Measurements from ENCODE around the gene ROR2.
A peak's percentile ranks its signal among the peaks of the same experiment; 100 is the strongest.

Gene ROR2

DNA sequence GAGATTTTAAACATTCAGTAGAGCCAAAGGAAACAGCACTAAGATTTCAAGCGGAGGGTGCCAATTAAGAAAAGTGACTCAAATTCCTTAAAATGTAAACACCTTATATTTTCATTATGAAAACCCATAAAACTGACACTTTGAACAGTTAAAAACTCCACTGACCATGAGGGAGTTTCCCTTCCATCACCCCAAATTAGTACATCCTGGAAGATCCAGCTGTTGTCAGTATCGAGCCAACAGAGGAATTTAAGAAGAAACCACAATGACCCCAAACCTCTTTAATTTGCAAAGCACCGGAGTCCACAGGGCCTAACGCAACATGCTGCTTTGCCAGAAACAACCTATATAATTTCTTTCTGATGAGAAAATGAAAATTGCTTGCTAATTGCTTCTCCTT is 41.3 kb downstream of the ROR2 start:
- DNase-seq (ENCODE audit: low read depth): no peak
- TF ChIP-seq, protein P1, sequence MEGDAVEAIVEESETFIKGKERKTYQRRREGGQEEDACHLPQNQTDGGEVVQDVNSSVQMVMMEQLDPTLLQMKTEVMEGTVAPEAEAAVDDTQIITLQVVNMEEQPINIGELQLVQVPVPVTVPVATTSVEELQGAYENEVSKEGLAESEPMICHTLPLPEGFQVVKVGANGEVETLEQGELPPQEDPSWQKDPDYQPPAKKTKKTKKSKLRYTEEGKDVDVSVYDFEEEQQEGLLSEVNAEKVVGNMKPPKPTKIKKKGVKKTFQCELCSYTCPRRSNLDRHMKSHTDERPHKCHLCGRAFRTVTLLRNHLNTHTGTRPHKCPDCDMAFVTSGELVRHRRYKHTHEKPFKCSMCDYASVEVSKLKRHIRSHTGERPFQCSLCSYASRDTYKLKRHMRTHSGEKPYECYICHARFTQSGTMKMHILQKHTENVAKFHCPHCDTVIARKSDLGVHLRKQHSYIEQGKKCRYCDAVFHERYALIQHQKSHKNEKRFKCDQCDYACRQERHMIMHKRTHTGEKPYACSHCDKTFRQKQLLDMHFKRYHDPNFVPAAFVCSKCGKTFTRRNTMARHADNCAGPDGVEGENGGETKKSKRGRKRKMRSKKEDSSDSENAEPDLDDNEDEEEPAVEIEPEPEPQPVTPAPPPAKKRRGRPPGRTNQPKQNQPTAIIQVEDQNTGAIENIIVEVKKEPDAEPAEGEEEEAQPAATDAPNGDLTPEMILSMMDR (IDR thresholded peaks at IDR 0.05; ENCODE audit: low read depth, low read length, missing control alignments): no peak
- H3K4me3 ChIP-seq (ENCODE audit: low read depth, low read length): no peak overlapping the region

DNA sequence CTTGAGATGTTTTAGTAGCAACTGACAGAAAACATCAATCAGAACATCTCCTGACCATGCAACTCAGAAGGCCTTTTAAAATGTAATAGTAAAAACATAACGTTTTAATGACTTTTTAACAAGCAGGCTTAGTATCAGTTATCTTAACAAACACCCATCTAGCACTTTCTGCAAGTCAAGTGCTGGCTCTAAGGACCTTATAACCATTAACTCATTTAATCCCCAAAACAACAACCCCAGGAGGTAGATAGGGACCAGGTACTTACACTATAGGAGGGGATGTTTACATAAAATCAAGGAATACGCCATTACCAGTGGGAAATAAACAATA is 41.8 kb downstream of the ROR2 start:
- TF ChIP-seq, protein P1 (IDR thresholded peaks at IDR 0.05; ENCODE audit: low read depth, low read length, missing control alignments): no peak
- H3K4me3 ChIP-seq (ENCODE audit: low read depth, low read length): no peak overlapping the region
- DNase-seq (ENCODE audit: low read depth): no peak

- no peak overlapping the region for H3K4me3 ChIP-seq (ENCODE audit: low read depth, low read length)
- TF ChIP-seq, protein P1 (IDR thresholded peaks at IDR 0.05; ENCODE audit: low read depth, low read length, missing control alignments): no peak
- DNase-seq (ENCODE audit: low read depth): no peak
These were observed 42.3 kb downstream of the ROR2 start for GRCh38 chr9:91907484-91908292.

DNA sequence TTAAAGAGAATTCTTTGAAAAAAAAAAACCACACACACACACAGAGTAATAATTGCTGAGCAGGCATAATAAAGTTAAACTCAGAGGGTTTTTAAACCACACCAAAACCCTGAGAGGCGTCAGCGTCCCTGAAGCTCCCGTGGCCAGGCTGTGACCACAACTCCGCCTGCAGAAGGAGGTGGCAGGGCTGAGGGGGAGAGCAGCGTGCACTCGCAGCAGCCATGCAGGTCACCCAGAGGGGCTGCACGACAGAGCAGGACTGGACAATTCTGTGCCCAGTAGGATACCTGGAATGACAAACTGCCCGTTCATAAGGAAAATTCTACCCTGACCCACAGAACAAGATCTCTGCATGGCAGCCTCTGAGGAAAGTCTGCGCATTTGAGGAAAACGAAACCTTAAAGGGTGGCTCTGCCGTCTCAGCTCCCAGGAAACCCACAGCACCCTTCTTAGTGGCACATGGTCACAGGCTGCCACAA is 44.0 kb downstream of the ROR2 start:
- TF ChIP-seq, protein P1 (IDR thresholded peaks at IDR 0.05; ENCODE audit: low read depth, low read length, missing control alignments): no peak
- peak overlapping the region; percentile 39 for H3K4me3 ChIP-seq (ENCODE audit: low read depth, low read length)
- DNase-seq (ENCODE audit: low read depth): no peak

GRCh38 chr9:91905237-91905650 is 44.8 kb downstream of the ROR2 start:
- TF ChIP-seq, protein P1 (IDR thresholded peaks at IDR 0.05; ENCODE audit: low read depth, low read length, missing control alignments): no peak
- no peak overlapping the region for H3K4me3 ChIP-seq (ENCODE audit: low read depth, low read length)
- DNase-seq (ENCODE audit: low read depth): no peak

DNA sequence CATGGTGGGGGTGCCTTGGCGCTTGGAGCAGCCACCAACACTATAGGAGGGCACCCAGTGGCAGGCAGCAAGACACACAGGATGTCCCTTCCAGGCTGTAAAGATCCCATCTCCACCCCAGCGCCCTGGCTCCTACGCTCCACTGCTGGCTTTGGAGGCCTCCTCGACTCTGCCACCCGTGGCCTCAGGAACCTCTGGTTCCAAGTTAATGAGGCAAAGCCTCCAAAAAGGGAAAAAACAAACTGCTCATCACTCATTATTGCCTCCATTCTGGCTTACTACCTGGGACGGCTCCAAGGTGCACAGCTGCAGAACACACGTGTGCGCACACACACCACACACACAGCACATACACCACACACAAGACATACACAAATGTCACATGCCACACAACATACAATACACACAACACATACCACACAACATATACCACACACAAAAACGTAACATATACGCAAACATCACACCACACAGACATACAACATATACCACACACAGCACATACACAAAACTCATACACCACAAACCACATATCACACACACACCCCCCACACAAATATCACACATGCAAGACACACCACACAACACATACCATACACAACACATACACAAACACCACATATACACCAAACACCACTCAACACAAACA is 45.3 kb downstream of the ROR2 start:
- TF ChIP-seq, protein P1 (IDR thresholded peaks at IDR 0.05; ENCODE audit: low read depth, low read length, missing control alignments): no peak
- H3K4me3 ChIP-seq (ENCODE audit: low read depth, low read length): no peak overlapping the region
- DNase-seq (ENCODE audit: low read depth): no peak

All from GM12864 (cell line).